HG03378 (cell line): ENCODE measurements around the gene LLCFC1.

ENCODE experiments used
- ATAC-seq: cut with Tn5 transposase; IDR thresholded peaks from one replicate; pipeline ENCODE4 v1.9.1; 2021; ENCODE audit warnings: mild to moderate bottlenecking, moderate library complexity; ENCODE audit not compliant: unreplicated experiment

The LLCFC1 gene

GRCh38 chr7:142910031-142910433 is 29.3 kb upstream of the LLCFC1 start:
- ATAC-seq = no peak

GRCh38 chr7:142910481-142910880 is 28.8 kb upstream of the LLCFC1 start:
- no peak for ATAC-seq

GRCh38 chr7:142913051-142913450 is 26.2 kb upstream of the LLCFC1 start:
- no peak for ATAC-seq

- ATAC-seq = no peak
Observed at GRCh38 chr7:142913566-142913965, 25.7 kb upstream of the LLCFC1 start.

- no peak for ATAC-seq
Observed at GRCh38 chr7:142914121-142914520, 25.2 kb upstream of the LLCFC1 start.

- ATAC-seq = no peak
Observed at GRCh38 chr7:142915315-142915714, 24.0 kb upstream of the LLCFC1 start.

GRCh38 chr7:142916508-142916907 is 22.8 kb upstream of the LLCFC1 start:
- ATAC-seq = no peak

- ATAC-seq = no peak
Observed at GRCh38 chr7:142917447-142917846, 21.8 kb upstream of the LLCFC1 start.

- no peak for ATAC-seq
Observed at GRCh38 chr7:142918901-142919300, 20.4 kb upstream of the LLCFC1 start.

GRCh38 chr7:142919656-142920055 is 19.6 kb upstream of the LLCFC1 start:
- no peak for ATAC-seq

- ATAC-seq = no peak
Observed at GRCh38 chr7:142923391-142923790, 15.9 kb upstream of the LLCFC1 start.

GRCh38 chr7:142925413-142925812 is 13.9 kb upstream of the LLCFC1 start:
- no peak for ATAC-seq

GRCh38 chr7:142927085-142927745 is 12.1 kb upstream of the LLCFC1 start:
- ATAC-seq = no peak

- no peak for ATAC-seq
Observed at GRCh38 chr7:142927949-142928348, 11.3 kb upstream of the LLCFC1 start.

- ATAC-seq = no peak
Observed at GRCh38 chr7:142930126-142930730, 9.1 kb upstream of the LLCFC1 start.

- ATAC-seq = no peak
Observed at GRCh38 chr7:142932386-142933091, 6.7 kb upstream of the LLCFC1 start.

GRCh38 chr7:142933092-142933475 is 6.2 kb upstream of the LLCFC1 start:
- no peak for ATAC-seq

- ATAC-seq = no peak
Observed at GRCh38 chr7:142933624-142934023, 5.7 kb upstream of the LLCFC1 start, which contains the start of gene TRPV5. Gene TRPV5, minus strand, starts transcription at chr7:142933746. Its CDS starts 287 bp downstream, at chr7:142933459.

GRCh38 chr7:142934056-142934455 is 5.2 kb upstream of the LLCFC1 start:
- no peak for ATAC-seq

- no peak for ATAC-seq
Observed at GRCh38 chr7:142935941-142936565, 3.2 kb upstream of the LLCFC1 start.

- no peak for ATAC-seq
Observed at GRCh38 chr7:142938611-142939010, 673 bp upstream of the LLCFC1 start.
